ENCODE measurements around the gene CFHR2.

The CFHR2 gene

DNA sequence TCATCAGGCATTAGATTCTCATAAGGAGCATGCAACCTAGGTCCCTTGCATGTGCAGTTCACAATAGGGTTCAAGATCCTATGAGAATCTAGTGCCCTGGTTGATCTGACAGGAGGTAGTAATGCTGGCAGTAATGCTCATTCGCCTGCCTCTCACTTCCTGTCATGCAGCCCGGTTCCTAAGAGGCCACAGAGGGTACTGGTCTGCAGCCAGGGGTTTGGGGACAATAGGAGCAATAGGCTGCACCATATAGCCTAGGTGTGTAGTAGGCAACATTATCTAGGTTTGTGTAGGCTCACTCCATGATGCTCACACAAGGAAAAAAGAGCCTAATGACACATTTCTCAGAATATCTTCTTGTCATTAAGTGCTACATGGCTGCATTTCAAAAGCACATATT lies 59.6 kb downstream of the CFHR2 start:
- DNase-seq, result no peak

DNA sequence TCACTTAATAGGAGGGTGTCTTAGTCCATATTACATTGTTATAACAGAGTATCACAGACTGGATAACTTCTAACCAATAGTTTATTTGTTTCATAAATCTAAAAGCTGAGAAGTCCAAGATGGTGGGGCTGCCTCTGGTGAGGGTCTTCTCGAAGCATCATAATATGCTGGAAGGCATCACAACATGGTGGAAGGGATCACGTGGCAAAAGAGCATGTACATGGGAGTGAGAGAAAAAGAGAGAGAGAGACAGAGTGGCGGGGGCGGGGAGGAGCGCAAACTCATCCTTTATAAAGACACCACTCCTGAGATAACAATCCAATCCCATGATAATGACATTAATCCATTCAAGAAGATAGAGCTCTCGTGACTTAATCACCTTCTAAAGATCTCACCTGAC lies 65.3 kb downstream of the CFHR2 start:
- no peak for DNase-seq
